GM11168 (cell line): Measurements from ENCODE around the gene LAMP5.

ENCODE experiments used
- in situ Hi-C: fragments of 300-500 bp; cut with MboI; formaldehyde crosslinking; loops from one replicate; pipeline ENCODE4 v1.12.0; 2022; ENCODE audit warnings: low sequenced_read_pairs; ENCODE audit not compliant: unreplicated experiment

Gene LAMP5

DNA sequence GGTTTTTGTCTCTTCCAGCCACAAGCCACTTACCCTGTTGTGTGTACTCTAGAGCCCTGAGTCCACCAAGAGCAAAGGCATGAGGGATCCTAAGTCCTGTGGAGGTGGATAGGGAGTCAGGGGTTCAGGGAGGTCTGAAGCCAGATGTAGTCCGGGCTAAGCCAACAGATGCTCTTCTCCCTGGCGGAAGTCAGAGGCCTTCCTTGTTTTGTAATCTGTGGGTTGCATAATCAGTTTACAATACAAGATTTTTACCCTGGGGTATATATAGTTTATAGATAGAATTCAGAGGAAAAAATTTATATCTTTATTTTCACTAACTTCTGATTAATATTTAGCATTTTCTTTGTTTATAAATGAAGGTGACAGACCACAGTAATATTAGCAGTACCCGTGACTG lies 9.2 kb downstream of the LAMP5 start:
- in situ Hi-C loops, result no loop called here

- in situ Hi-C loops, result no loop called here
Measured at GRCh38 chr20:9531581-9531980, 17.2 kb downstream of the LAMP5 start.

DNA sequence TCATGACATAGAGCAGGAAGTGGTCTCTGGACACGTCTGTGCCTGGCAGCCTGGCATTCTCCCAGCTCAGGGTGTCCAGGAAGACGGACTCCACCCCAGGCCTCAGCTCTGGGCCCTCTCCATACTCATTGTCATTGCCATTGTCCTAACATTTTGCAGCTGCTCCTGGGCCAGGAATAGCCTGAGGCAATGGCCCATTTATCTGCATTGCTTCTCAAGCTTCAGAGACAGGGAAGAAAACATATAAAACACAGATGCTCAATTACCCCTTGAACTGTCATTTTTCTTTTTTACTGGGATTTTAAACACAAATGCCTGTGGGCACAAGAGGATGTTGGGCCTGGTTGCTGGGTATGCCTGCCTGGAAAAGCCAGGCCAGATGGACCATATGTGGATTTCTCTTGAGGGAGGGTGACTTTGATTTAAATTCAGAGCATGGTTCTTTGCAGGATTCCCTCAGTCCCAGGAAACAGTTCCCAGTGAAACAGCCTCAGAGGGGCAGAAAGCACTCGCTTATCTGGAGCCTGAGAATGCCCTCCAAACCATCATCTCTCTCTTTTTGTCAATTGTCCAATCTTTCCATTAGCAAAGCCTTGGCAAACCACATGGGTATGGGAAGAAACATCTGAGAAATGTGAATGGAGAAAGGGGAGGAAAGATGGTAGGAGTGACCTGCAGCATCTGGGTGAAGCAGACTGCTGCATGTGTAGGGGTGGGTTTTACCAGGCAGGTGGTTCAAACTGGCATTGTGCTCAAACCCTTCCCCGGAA lies 17.9 kb downstream of the LAMP5 start:
- in situ Hi-C loops, result no loop called here

- in situ Hi-C loops, result no loop called here
Measured at GRCh38 chr20:9534025-9534424, 19.6 kb downstream of the LAMP5 start.

GRCh38 chr20:9535449-9535848 lies 21.1 kb downstream of the LAMP5 start:
- in situ Hi-C loops, result no loop called here

- in situ Hi-C loops, result no loop called here
Measured at GRCh38 chr20:9543214-9543613, 28.8 kb downstream of the LAMP5 start.

- in situ Hi-C loops, result no loop called here
Measured at GRCh38 chr20:9550283-9550682, 35.9 kb downstream of the LAMP5 start.

- in situ Hi-C loops, result no loop called here
Measured at GRCh38 chr20:9550871-9551270, 36.5 kb downstream of the LAMP5 start.

- in situ Hi-C loops, result no loop called here
Measured at GRCh38 chr20:9551808-9552550, 37.6 kb downstream of the LAMP5 start.

DNA sequence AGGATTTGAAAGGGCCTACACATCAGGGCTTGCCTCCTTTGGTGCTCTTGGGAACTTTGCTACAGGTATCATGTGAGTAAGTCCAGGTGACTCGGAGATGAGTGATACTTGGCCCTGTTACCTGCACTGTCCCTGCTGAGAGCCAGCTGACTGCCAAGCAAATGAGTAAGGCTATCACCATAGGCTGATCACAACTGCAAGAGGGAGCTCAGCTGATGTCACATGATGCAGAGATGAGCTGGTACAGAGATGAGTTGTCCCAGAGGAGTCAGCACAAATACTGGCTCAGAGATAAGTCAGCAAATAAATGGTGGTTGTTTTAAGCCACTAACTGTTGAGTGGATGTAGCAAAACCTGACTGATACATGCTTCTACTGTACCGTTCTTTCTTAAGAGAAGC lies 41.4 kb downstream of the LAMP5 start:
- in situ Hi-C loops, result no loop called here

DNA sequence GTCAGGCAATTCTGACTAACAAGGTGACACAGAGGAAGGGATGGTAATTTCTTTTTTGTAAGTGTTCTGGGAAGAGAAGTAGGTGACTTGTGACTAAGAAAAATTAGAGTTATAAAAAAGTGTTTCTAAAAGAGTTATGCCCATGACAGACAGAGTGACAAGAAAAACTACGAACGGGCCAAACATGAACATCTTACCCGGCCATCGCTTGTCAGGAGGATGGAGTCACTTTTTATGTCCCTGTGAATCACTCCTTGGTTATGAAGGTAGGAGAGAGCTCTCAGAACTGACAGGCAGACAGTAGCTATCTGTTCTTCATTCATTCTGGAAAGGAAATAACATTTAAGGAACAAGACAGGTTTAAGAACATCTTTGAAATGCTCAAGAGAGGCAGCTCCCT lies 43.0 kb downstream of the LAMP5 start:
- in situ Hi-C loops, result no loop called here

- in situ Hi-C loops, result no loop called here
Measured at GRCh38 chr20:9565910-9566550, 51.6 kb downstream of the LAMP5 start.

DNA sequence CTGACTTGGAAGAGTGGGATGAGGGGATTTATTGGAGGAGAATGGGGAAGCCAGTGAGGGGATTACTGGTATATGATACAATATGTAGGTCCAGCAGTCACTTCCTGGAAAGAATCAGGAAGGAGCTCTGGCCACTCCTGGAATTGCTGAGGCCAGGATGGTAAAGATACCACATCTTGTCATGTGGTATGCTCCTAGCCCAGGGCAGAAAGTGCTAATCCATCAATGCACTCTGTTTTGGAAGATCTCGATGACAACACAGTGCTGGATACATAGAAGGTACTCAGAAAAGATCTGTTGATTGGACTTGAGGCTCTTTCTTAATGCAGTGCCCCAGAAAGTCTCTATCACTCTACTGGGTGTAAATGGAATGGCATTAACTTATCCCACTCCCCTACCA lies 52.6 kb downstream of the LAMP5 start:
- in situ Hi-C loops, result no loop called here

DNA sequence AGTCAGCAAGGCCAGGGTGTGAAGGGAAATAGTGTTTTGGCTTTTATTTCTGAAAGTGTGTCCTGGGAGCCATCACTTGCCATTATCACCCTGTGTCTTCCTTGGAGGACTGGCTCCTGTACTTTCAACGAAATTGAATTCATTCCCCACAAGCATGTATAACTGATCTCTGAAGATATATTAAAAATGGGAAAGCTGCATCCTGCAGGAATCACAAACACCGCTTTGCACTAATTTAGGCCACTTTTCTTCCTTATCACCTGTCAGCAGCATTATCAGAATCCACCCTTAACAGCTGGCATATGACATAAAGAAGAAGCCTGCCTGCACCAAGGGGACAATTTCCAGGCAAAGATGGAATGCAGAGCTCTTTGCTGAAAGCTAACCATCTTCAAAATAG lies 56.2 kb downstream of the LAMP5 start:
- in situ Hi-C loops, result no loop called here

GRCh38 chr20:9571783-9572182 lies 57.4 kb downstream of the LAMP5 start:
- in situ Hi-C loops, result no loop called here

- in situ Hi-C loops, result no loop called here
Measured at GRCh38 chr20:9572670-9573069, 58.3 kb downstream of the LAMP5 start.

- in situ Hi-C loops, result no loop called here
Measured at GRCh38 chr20:9573335-9574151, 59.2 kb downstream of the LAMP5 start.

GRCh38 chr20:9574181-9574580 lies 59.8 kb downstream of the LAMP5 start:
- in situ Hi-C loops, result no loop called here

DNA sequence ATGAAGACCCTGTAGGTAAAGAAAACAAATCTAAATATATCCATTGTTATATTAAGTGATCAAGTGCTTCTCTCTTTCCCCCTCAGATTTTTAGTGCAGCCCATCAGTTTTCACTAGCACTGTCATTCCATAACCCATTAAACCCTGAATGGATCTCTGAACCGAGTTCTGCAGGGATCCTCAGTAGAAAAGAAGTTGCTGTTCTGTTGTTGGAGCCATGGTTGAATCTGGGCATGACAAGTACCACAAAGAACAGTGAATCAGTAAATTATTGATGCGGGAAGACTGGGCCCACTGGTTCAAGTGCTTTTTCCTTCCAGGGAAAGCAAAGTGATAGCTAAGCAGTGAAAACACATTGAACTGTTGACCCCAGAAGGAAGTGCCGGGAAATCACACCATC lies 60.4 kb downstream of the LAMP5 start:
- in situ Hi-C loops, result no loop called here

DNA sequence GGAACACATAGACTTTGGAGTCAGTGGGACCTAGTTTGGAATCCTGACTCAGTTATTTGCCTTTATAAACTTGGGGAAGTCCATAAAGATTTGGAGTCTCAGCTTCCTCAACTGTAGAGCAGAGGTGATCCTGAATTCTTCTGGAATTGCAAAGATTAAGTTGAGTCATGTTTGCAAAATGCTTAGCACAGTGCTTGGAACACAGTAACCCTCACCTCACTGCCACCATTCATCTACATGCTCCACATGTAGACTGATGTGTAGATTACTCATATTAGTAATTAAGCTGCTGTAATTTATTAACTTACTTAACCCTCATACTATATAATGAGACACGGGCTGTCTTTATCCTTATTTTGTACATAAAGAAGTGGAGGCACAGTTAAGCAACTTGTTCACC lies 61.4 kb downstream of the LAMP5 start:
- in situ Hi-C loops, result no loop called here

DNA sequence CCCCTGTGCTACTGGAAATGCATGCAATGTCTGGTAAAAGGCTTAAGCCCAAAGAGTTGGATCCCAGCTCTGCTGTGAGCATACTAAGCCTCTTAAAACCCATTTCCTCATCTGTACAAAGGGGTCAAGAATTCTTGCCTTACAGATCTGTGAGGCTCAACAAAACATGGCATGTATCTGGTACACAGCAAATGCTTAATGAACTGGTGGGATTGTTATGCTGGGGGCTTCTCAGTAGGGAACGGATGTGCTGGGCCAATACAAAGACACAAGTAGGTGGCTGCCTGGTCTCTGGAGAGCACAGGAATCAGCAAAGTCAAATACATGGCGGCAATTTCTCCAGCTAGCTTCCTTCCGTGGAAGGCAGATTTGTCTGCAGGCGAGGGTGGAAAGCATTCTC lies 62.3 kb downstream of the LAMP5 start:
- in situ Hi-C loops, result no loop called here
